Gastroesophageal sphincter (tissue), 3 donors: ENCODE results near the gene TCAIM.

Experiments
- CTCF ChIP-seq, 4 experiments: fragments of 200-600 bp in 2 of 4; fragments of 450-650 bp in 2 of 4; sonication (generic) in 1 of 4; IDR thresholded peaks; one replicate each; pipeline ENCODE4 v1.5.1; 2017 to 2019; ENCODE audit warnings: antibody characterized with exemption in 4 of 4, mild to moderate bottlenecking in 2 of 4, moderate library complexity in 2 of 4
- POLR2AphosphoS5 ChIP-seq: sonication (generic); formaldehyde crosslinking; IDR thresholded peaks from one replicate; pipeline ENCODE4 v1.6.1; 2017; ENCODE audit warnings: antibody characterized with exemption

DNA sequence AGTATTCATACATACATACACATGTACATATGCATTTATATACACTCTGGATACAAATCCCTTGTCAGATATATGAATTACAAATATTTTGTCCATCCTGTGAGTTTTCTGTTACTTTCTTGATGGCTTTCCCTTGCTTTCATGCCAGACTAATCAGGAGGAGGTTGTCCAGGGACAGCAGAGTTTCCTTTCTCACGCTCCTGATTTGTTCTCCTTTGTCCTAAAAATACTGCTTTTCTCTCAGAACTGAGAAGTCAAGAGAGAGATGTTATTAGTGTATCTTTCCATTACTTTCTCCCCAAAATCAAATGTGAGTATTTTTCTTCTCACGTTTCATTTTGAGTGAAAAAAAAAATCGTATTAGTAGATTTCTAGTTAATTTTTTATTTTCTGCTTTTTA, 12.1 kb upstream of the TCAIM start:
- no peak for TF ChIP-seq POLR2AphosphoS5
- TF ChIP-seq CTCF (IDR thresholded peaks at IDR 0.05) = no peak
